Activated effector memory CD4-positive, alpha-beta T cell treated with Interleukin-2 at 50 U/mL for 16 hours (primary cell): Measurements from ENCODE around the gene NCK1.

ENCODE experiments used
- DNase-seq: peaks from one replicate; pipeline ENCODE4 v3.0.0-alpha.2; 2020

NCK1 gene

GRCh38 chr3:136990826-136991225 is 128.8 kb downstream of the NCK1 start:
- no peak for DNase-seq

- DNase-seq: no peak
These were observed 130.1 kb downstream of the NCK1 start for GRCh38 chr3:136992115-136992514.

- DNase-seq: no peak
These were observed 132.9 kb downstream of the NCK1 start for GRCh38 chr3:136994772-136995516.

- DNase-seq: no peak
These were observed 133.6 kb downstream of the NCK1 start for GRCh38 chr3:136995652-136996051.
